ENCODE results near the gene CACNB2. TPM values are rescaled to one million over a fixed set of nuclear protein-coding genes. Genes with fewer than 3 reads are reported as not detected.
A peak's percentile ranks its signal among the peaks of the same experiment; 100 is the strongest.
"Not testable (repeated sequence)": the region's sequence is repeated elsewhere in the genome, so short reads cannot be mapped to it uniquely, and the experiment has no call there.

CACNB2 gene
- total RNA-seq, 1 donor from 2014 or later = 7.6 TPM

GRCh38 chr10:18164748-18165361 is 24.6 kb downstream of the CACNB2 start:
- Mint-ChIP-seq H3K36me3 (no peaks in the 10 kb centered on the region), H3K4me3 (no peak overlapping the region), H3K4me1 (ENCODE audit: unreplicated experiment) (no peaks in the 10 kb centered on the region), H3K27ac (no peak overlapping the region), H3K9me3 (no peaks in the 10 kb centered on the region), H3K27me3 (no peaks in the 10 kb centered on the region)
- no peak for DNase-seq (ENCODE audit: extremely low spot score, unreplicated experiment)
- no peak for TF ChIP-seq CTCF (conservative IDR thresholded peaks at IDR 0.05)

GRCh38 chr10:18178854-18179483 is 38.7 kb downstream of the CACNB2 start:
- H3K27ac Mint-ChIP-seq = no peak overlapping the region
- H3K4me3 Mint-ChIP-seq = no peak overlapping the region
- TF ChIP-seq CTCF (conservative IDR thresholded peaks at IDR 0.05) = no peak
- no peak for DNase-seq (ENCODE audit: extremely low spot score, unreplicated experiment)
- H3K27me3 Mint-ChIP-seq = peaks cover 6% of the 10 kb centered on the region
- H3K36me3 Mint-ChIP-seq = no peaks in the 10 kb centered on the region
- no peaks in the 10 kb centered on the region for H3K9me3 Mint-ChIP-seq
- H3K4me1 Mint-ChIP-seq (ENCODE audit: unreplicated experiment) = peaks cover 10% of the 10 kb centered on the region

- Mint-ChIP-seq H3K9me3 (no peaks in the 10 kb centered on the region), H3K36me3 (no peaks in the 10 kb centered on the region), H3K4me1 (ENCODE audit: unreplicated experiment) (peaks cover 10% of the 10 kb centered on the region), H3K27ac (no peak overlapping the region), H3K4me3 (no peak overlapping the region), H3K27me3 (peaks cover 6% of the 10 kb centered on the region)
- TF ChIP-seq CTCF (conservative IDR thresholded peaks at IDR 0.05) = no peak
- DNase-seq (ENCODE audit: extremely low spot score, unreplicated experiment) = no peak
Measured at GRCh38 chr10:18179891-18180290, 39.7 kb downstream of the CACNB2 start.

- peaks cover 17% of the 10 kb centered on the region for H3K4me1 Mint-ChIP-seq (ENCODE audit: unreplicated experiment)
- not testable (repeated sequence) for DNase-seq (ENCODE audit: extremely low spot score, unreplicated experiment); H3K27ac Mint-ChIP-seq; H3K9me3 Mint-ChIP-seq; H3K27me3 Mint-ChIP-seq; H3K36me3 Mint-ChIP-seq; H3K4me3 Mint-ChIP-seq
Measured at GRCh38 chr10:18181382-18181781, 41.2 kb downstream of the CACNB2 start.

- H3K36me3 Mint-ChIP-seq = no peaks in the 10 kb centered on the region
- TF ChIP-seq CTCF (conservative IDR thresholded peaks at IDR 0.05) = no peak
- DNase-seq (ENCODE audit: extremely low spot score, unreplicated experiment) = no peak
- peaks cover 7% of the 10 kb centered on the region for H3K4me1 Mint-ChIP-seq (ENCODE audit: unreplicated experiment)
- peaks cover 3% of the 10 kb centered on the region for H3K27me3 Mint-ChIP-seq
- peak overlapping the region; percentile 54 for H3K27ac Mint-ChIP-seq
- H3K9me3 Mint-ChIP-seq = peaks cover 5% of the 10 kb centered on the region
- H3K4me3 Mint-ChIP-seq = no peak overlapping the region
Measured at GRCh38 chr10:18185621-18186020, 45.4 kb downstream of the CACNB2 start.

- TF ChIP-seq CTCF (conservative IDR thresholded peaks at IDR 0.05) = no peak
- no peak overlapping the region for H3K27ac Mint-ChIP-seq
- peaks cover 3% of the 10 kb centered on the region for H3K27me3 Mint-ChIP-seq
- no peaks in the 10 kb centered on the region for H3K36me3 Mint-ChIP-seq
- peaks cover 4% of the 10 kb centered on the region for H3K9me3 Mint-ChIP-seq
- H3K4me1 Mint-ChIP-seq (ENCODE audit: unreplicated experiment) = peaks cover under 1% of the 10 kb centered on the region
- no peak for DNase-seq (ENCODE audit: extremely low spot score, unreplicated experiment)
- no peak overlapping the region for H3K4me3 Mint-ChIP-seq
Measured at GRCh38 chr10:18190840-18191239, 50.6 kb downstream of the CACNB2 start.
